Lower leg skin (tissue), 3 donors: ENCODE measurements around the gene VGLL1.

Source experiments
- POLR2A ChIP-seq, 2 donors: fragments of 450-650 bp; IDR thresholded peaks; one replicate each; pipeline ENCODE4 v1.6.1; 2016 to 2017; ENCODE audit warnings: antibody characterized with exemption in 2 of 2, mild to moderate bottlenecking in 1 of 2, moderate library complexity in 1 of 2
- TF ChIP-seq, protein P1 (sequence below), 3 donors: fragments of 450-650 bp; IDR thresholded peaks; one replicate each; pipeline ENCODE4 v1.5.1; 2016; ENCODE audit warnings: antibody characterized with exemption in 3 of 3, mild to moderate bottlenecking in 3 of 3, moderate library complexity in 2 of 3

DNA sequence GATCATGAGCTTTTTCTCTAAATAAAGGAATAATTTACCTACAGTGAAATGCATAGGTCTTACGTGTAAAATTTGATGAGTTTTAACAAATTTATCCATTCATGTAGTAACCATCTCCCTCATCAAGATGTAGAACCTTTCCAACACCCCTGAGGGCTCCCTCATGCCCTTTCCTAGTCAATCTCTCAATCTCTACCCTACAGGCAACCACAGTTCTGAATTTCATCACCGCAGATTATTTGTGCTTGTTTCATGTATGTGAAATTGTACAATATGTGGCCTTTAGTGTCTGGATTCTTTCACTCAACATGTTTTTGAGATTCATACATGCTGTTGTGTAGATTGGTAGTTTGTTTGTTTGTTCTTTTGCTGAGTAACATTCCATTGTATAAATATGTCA is 2.1 kb downstream of the VGLL1 start:
- TF ChIP-seq, protein P1, sequence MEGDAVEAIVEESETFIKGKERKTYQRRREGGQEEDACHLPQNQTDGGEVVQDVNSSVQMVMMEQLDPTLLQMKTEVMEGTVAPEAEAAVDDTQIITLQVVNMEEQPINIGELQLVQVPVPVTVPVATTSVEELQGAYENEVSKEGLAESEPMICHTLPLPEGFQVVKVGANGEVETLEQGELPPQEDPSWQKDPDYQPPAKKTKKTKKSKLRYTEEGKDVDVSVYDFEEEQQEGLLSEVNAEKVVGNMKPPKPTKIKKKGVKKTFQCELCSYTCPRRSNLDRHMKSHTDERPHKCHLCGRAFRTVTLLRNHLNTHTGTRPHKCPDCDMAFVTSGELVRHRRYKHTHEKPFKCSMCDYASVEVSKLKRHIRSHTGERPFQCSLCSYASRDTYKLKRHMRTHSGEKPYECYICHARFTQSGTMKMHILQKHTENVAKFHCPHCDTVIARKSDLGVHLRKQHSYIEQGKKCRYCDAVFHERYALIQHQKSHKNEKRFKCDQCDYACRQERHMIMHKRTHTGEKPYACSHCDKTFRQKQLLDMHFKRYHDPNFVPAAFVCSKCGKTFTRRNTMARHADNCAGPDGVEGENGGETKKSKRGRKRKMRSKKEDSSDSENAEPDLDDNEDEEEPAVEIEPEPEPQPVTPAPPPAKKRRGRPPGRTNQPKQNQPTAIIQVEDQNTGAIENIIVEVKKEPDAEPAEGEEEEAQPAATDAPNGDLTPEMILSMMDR (IDR thresholded peaks at IDR 0.05), result no peak
- no peak for TF ChIP-seq POLR2A (IDR thresholded peaks at IDR 0.05)
